ENCODE measurements around the gene SPATA4.
"Not testable (repeated sequence)": the region's sequence is repeated elsewhere in the genome, so short reads cannot be mapped to it uniquely, and the experiment has no call there.

The SPATA4 gene

GRCh38 chr4:176195184-176195978, at the start of gene SPATA4:
Gene SPATA4 (minus strand): TSS chr4:176195585. CDS start chr4:176195562, 23 bp downstream.
- peak; percentile 65 to 83 for DNase-seq

GRCh38 chr4:176242764-176243347, 47.5 kb upstream of the SPATA4 start:
- no peak for DNase-seq

GRCh38 chr4:176241703-176242102, 46.3 kb upstream of the SPATA4 start:
- no peak for DNase-seq

GRCh38 chr4:176238826-176239225, 43.4 kb upstream of the SPATA4 start:
- peak; percentile 52 to 77 for DNase-seq

GRCh38 chr4:176238157-176238610, 42.8 kb upstream of the SPATA4 start:
- DNase-seq = peak; percentile 14 to 70

- DNase-seq = no peak
Measured at GRCh38 chr4:176236946-176237345, 41.6 kb upstream of the SPATA4 start.

GRCh38 chr4:176230836-176231235, 35.5 kb upstream of the SPATA4 start:
- no peak for DNase-seq

- DNase-seq = no peak
Measured at GRCh38 chr4:176229645-176230044, 34.3 kb upstream of the SPATA4 start.

GRCh38 chr4:176226736-176227135, 31.4 kb upstream of the SPATA4 start:
- DNase-seq = no peak

- DNase-seq = peak; percentile 33 to 72
Measured at GRCh38 chr4:176223561-176223960, 28.2 kb upstream of the SPATA4 start.

GRCh38 chr4:176222149-176222548, 26.8 kb upstream of the SPATA4 start:
- no peak for DNase-seq

GRCh38 chr4:176217510-176217909, 22.1 kb upstream of the SPATA4 start:
- DNase-seq = no peak

GRCh38 chr4:176212351-176212750, 17.0 kb upstream of the SPATA4 start:
- DNase-seq = not testable (repeated sequence)

GRCh38 chr4:176210579-176211296, 15.4 kb upstream of the SPATA4 start:
- DNase-seq = no peak

- no peak for DNase-seq
Measured at GRCh38 chr4:176210101-176210500, 14.7 kb upstream of the SPATA4 start.

- DNase-seq = no peak
Measured at GRCh38 chr4:176209535-176209934, 14.2 kb upstream of the SPATA4 start.

GRCh38 chr4:176207839-176208238, 12.5 kb upstream of the SPATA4 start:
- no peak for DNase-seq

GRCh38 chr4:176205299-176205698, 9.9 kb upstream of the SPATA4 start:
- no peak for DNase-seq

- DNase-seq = peak; percentile 12 to 13
Measured at GRCh38 chr4:176198316-176198903, 3.0 kb upstream of the SPATA4 start.

- no peak for DNase-seq
Measured at GRCh38 chr4:176193938-176194337, 1.4 kb downstream of the SPATA4 start.

GRCh38 chr4:176193126-176193525, 2.3 kb downstream of the SPATA4 start:
- DNase-seq = no peak

- DNase-seq = peak in 1 of 2 experiments; percentile 35
Measured at GRCh38 chr4:176191974-176192373, 3.4 kb downstream of the SPATA4 start.

Data from NCI-H524 (cell line).